GM18498 (cell line): ENCODE data around the gene DOCK1.
"Not testable (repeated sequence)": the region's sequence is repeated elsewhere in the genome, so short reads cannot be mapped to it uniquely, and the experiment has no call there.

Experiments
- ATAC-seq: cut with Tn5 transposase; IDR thresholded peaks from one replicate; pipeline ENCODE4 v1.9.1; 2021; ENCODE audit warnings: mild to moderate bottlenecking, moderate library complexity; ENCODE audit not compliant: unreplicated experiment

Gene DOCK1

GRCh38 chr10:126902157-126902556, 3.1 kb upstream of the DOCK1 start:
- ATAC-seq, result no peak

- no peak for ATAC-seq
Measured at GRCh38 chr10:126903656-126904360, 1.4 kb upstream of the DOCK1 start.

- no peak for ATAC-seq
Measured at GRCh38 chr10:126904516-126904817, 761 bp upstream of the DOCK1 start.

GRCh38 chr10:126905776-126906703, 812 bp downstream of the DOCK1 start:
- ATAC-seq, result no peak

- ATAC-seq, result no peak
Measured at GRCh38 chr10:126906704-126907422, 1.6 kb downstream of the DOCK1 start.

GRCh38 chr10:126907423-126907970, 2.3 kb downstream of the DOCK1 start:
- no peak for ATAC-seq

GRCh38 chr10:126908225-126908624, 3.0 kb downstream of the DOCK1 start:
- no peak for ATAC-seq

GRCh38 chr10:126908729-126909128, 3.5 kb downstream of the DOCK1 start:
- ATAC-seq, result no peak

GRCh38 chr10:126909147-126909546, 3.9 kb downstream of the DOCK1 start:
- no peak for ATAC-seq

- ATAC-seq, result no peak
Measured at GRCh38 chr10:126910196-126910595, 5.0 kb downstream of the DOCK1 start.

- ATAC-seq, result no peak
Measured at GRCh38 chr10:126910798-126911197, 5.6 kb downstream of the DOCK1 start.

GRCh38 chr10:126911301-126911700, 6.1 kb downstream of the DOCK1 start:
- no peak for ATAC-seq

GRCh38 chr10:126913316-126913715, 8.1 kb downstream of the DOCK1 start:
- ATAC-seq, result no peak

- ATAC-seq, result no peak
Measured at GRCh38 chr10:126914561-126914960, 9.3 kb downstream of the DOCK1 start.

GRCh38 chr10:126916952-126917351, 11.7 kb downstream of the DOCK1 start:
- ATAC-seq, result not testable (repeated sequence)

GRCh38 chr10:126917375-126917774, 12.1 kb downstream of the DOCK1 start:
- ATAC-seq, result no peak

GRCh38 chr10:126917975-126918908, 13.0 kb downstream of the DOCK1 start:
- no peak for ATAC-seq

GRCh38 chr10:126919426-126919825, 14.2 kb downstream of the DOCK1 start:
- ATAC-seq, result no peak

- no peak for ATAC-seq
Measured at GRCh38 chr10:126921162-126921561, 15.9 kb downstream of the DOCK1 start.

GRCh38 chr10:126921974-126922525, 16.8 kb downstream of the DOCK1 start:
- no peak for ATAC-seq
